HepG2 (cell line): ENCODE data around the gene RREB1. TPM values are rescaled to one million over a fixed set of nuclear protein-coding genes. Genes with fewer than 3 reads are reported as not detected.

Experiments used
- ATAD3A ChIP-seq: sonication (generic); formaldehyde crosslinking; IDR thresholded peaks from 2 replicates; pipeline ENCODE4 v1.4.0; 2020; ENCODE audit warnings: missing genetic modification reagents
- ETV5 ChIP-seq: IDR thresholded peaks from 2 replicates; pipeline ENCODE4 v1.6.1; 2018; ENCODE audit warnings: missing biosample characterization, missing genetic modification reagents, inconsistent platforms, borderline replicate concordance
- ZNF335 ChIP-seq: sonication (generic); formaldehyde crosslinking; IDR thresholded peaks from 2 replicates; pipeline ENCODE4 v1.4.0; 2020; ENCODE audit warnings: missing genetic modification reagents
- ZNF441 ChIP-seq: sonication (generic); formaldehyde crosslinking; IDR thresholded peaks from 2 replicates; pipeline ENCODE4 v1.7.0; 2021; ENCODE audit warnings: missing genetic modification reagents, borderline replicate concordance
- ZNF589 ChIP-seq: sonication (generic); formaldehyde crosslinking; conservative IDR thresholded peaks from 2 replicates; pipeline ENCODE4 v1.8.0; 2022; ENCODE audit warnings: mild to moderate bottlenecking, moderate library complexity, missing genetic modification reagents
- ZNF629 ChIP-seq: sonication (generic); formaldehyde crosslinking; conservative IDR thresholded peaks from 2 replicates; pipeline ENCODE4 v1.5.0; 2020; ENCODE audit warnings: missing genetic modification reagents
- ZNF883 ChIP-seq: sonication (generic); formaldehyde crosslinking; IDR thresholded peaks from 2 replicates; pipeline ENCODE4 v1.5.1; 2020; ENCODE audit warnings: mild to moderate bottlenecking, missing genetic modification reagents; ENCODE audit errors: not compliant biosample characterization
- polyA plus RNA-seq, 8 experiments: library from polyadenylated mRNA; depleted of rRNA in 3 of 8; stranded (reverse) in 7 of 8; unstranded in 1 of 8; fragments of >200 nt; fragmentation: Illumina TruSeq in 4 of 8; extraction: Trizol in 4 of 8; gene quantifications; 2 replicates each; pipeline versions ENCODE4 v1.2.1 to v1.2.3, GENCODE V29; 2011 to 2016; ENCODE audit warnings: low read depth in 4 of 8, missing spikeins in 1 of 8, mixed read lengths in 1 of 8; ENCODE audit not compliant: insufficient read depth in 1 of 8
- total RNA-seq, 5 experiments: library from RNA; depleted of rRNA; stranded (reverse); fragments of >200 nt; fragmentation: Illumina TruSeq; extraction: Trizol; gene quantifications; 2 replicates each; pipeline ENCODE4 v1.2.3, GENCODE V29; 2016; ENCODE audit warnings: low read depth in 1 of 5
- TF ChIP-seq, protein P1 (sequence below), 2 experiments: sonication (generic) in 1 of 2; formaldehyde crosslinking in 1 of 2; IDR thresholded peaks; 2 replicates each; pipeline versions ENCODE4 v1.4.0 to v1.6.1; 2016 to 2020; ENCODE audit warnings: borderline replicate concordance in 1 of 2, low read depth in 1 of 2, mild to moderate bottlenecking in 1 of 2, missing genetic modification reagents in 1 of 2
- TF ChIP-seq, protein P2 (sequence below): sonication (generic); formaldehyde crosslinking; IDR thresholded peaks from 2 replicates; pipeline ENCODE4 v1.4.0; 2020; ENCODE audit warnings: missing genetic modification reagents
- TF ChIP-seq, protein P3 (sequence below), 2 experiments: fragments of 450-650 bp in 1 of 2; sonication (generic) in 1 of 2; formaldehyde crosslinking in 1 of 2; IDR thresholded peaks; 2 replicates each; pipeline versions ENCODE4 v1.6.1 to v1.8.0; 2016 to 2022; ENCODE audit warnings: antibody characterized with exemption in 1 of 2, mild to moderate bottlenecking in 1 of 2, missing genetic modification reagents in 1 of 2

Gene RREB1
- total and polyA plus RNA-seq, 2 of the 13 experiments (the other 11 are each of a cell fraction or from before 2014, with no cell fraction given), result 6.1 to 23.2 TPM

DNA sequence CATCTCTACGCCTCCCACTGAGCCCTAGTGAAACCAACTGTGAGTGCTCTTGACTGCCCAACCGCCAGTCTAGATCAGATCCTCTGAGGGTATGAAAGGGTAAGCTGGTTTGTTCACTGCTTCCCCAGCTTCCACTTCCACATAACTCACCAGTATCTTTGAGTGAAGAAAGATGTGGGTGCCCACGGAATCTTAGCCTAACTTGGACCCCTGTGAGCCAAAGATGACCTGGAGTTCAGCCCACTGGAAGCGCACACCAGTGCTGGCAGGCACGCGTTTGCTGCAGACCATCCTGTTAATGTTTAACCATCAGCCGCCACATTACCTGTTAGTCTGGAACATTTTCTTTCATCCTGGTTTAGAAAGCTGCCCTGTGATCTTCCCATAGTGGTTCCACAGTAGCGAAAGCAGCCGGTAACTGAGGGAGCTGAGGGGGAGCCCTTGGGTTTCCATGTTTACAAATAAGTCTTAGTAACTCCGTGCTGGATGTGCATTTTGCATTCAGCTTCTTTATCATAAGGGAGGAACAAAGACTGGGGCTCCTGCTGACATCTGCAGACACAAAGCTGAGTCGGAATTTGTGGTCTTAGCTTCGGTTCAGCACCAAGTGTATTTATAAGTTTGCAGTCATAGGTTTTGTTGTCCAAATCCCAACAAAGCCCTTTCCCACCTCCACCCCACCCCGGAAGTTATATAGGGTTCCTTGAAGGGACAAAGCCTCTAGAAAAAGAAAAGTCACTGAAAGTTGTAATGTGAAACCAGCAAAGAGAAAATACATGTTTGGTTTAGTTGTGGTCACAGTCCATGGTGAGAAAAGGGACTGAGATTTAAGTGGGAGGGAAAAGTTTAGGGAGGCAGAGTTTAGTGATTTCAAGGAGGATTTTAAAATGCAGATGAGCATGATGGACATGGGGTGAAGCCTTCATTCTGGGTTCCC is 134.2 kb downstream of the RREB1 start (continued):
- no peak for TF ChIP-seq ZNF883 (CRISPR knock-in tag)
- TF ChIP-seq ZNF629 (CRISPR knock-in tag), result 0 out of 2 replicates have a peak, but pooled peaks have one; percentile 42
- TF ChIP-seq ZNF589 (CRISPR knock-in tag), result no peak; the same call in 1 of the 2 replicates
- TF ChIP-seq, protein P1, sequence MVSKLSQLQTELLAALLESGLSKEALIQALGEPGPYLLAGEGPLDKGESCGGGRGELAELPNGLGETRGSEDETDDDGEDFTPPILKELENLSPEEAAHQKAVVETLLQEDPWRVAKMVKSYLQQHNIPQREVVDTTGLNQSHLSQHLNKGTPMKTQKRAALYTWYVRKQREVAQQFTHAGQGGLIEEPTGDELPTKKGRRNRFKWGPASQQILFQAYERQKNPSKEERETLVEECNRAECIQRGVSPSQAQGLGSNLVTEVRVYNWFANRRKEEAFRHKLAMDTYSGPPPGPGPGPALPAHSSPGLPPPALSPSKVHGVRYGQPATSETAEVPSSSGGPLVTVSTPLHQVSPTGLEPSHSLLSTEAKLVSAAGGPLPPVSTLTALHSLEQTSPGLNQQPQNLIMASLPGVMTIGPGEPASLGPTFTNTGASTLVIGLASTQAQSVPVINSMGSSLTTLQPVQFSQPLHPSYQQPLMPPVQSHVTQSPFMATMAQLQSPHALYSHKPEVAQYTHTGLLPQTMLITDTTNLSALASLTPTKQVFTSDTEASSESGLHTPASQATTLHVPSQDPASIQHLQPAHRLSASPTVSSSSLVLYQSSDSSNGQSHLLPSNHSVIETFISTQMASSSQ (IDR thresholded peaks at IDR 0.05; ENCODE audit: low read depth), result peak; percentile 99
- TF ChIP-seq, protein P1 (CRISPR knock-in tag; IDR thresholded peaks at IDR 0.05; ENCODE audit: borderline replicate concordance), result peak; percentile 99
- TF ChIP-seq ATAD3A (CRISPR knock-in tag), result no peak
- TF ChIP-seq, protein P2, sequence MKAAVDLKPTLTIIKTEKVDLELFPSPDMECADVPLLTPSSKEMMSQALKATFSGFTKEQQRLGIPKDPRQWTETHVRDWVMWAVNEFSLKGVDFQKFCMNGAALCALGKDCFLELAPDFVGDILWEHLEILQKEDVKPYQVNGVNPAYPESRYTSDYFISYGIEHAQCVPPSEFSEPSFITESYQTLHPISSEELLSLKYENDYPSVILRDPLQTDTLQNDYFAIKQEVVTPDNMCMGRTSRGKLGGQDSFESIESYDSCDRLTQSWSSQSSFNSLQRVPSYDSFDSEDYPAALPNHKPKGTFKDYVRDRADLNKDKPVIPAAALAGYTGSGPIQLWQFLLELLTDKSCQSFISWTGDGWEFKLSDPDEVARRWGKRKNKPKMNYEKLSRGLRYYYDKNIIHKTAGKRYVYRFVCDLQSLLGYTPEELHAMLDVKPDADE (CRISPR knock-in tag), result no peak
- TF ChIP-seq ZNF441 (CRISPR knock-in tag), result 0 out of 2 replicates have a peak, but pooled peaks have one; percentile 26
- TF ChIP-seq ETV5, result no peak; the same call in 1 of the 2 replicates
- no peak for TF ChIP-seq ZNF335 (CRISPR knock-in tag)
- TF ChIP-seq, protein P3, sequence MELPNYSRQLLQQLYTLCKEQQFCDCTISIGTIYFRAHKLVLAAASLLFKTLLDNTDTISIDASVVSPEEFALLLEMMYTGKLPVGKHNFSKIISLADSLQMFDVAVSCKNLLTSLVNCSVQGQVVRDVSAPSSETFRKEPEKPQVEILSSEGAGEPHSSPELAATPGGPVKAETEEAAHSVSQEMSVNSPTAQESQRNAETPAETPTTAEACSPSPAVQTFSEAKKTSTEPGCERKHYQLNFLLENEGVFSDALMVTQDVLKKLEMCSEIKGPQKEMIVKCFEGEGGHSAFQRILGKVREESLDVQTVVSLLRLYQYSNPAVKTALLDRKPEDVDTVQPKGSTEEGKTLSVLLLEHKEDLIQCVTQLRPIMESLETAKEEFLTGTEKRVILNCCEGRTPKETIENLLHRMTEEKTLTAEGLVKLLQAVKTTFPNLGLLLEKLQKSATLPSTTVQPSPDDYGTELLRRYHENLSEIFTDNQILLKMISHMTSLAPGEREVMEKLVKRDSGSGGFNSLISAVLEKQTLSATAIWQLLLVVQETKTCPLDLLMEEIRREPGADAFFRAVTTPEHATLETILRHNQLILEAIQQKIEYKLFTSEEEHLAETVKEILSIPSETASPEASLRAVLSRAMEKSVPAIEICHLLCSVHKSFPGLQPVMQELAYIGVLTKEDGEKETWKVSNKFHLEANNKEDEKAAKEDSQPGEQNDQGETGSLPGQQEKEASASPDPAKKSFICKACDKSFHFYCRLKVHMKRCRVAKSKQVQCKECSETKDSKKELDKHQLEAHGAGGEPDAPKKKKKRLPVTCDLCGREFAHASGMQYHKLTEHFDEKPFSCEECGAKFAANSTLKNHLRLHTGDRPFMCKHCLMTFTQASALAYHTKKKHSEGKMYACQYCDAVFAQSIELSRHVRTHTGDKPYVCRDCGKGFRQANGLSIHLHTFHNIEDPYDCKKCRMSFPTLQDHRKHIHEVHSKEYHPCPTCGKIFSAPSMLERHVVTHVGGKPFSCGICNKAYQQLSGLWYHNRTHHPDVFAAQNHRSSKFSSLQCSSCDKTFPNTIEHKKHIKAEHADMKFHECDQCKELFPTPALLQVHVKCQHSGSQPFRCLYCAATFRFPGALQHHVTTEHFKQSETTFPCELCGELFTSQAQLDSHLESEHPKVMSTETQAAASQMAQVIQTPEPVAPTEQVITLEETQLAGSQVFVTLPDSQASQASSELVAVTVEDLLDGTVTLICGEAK (IDR thresholded peaks at IDR 0.05), result no peak
- TF ChIP-seq, protein P3 (CRISPR knock-in tag; IDR thresholded peaks at IDR 0.05), result no peak
